GM18873 (cell line): ENCODE data around the gene B4GALT2.
A peak's percentile ranks its signal among the peaks of the same experiment; 100 is the strongest.

Source experiments
- ATAC-seq: cut with Tn5 transposase; IDR thresholded peaks from one replicate; pipeline ENCODE4 v1.9.1; 2021; ENCODE audit warnings: mild to moderate bottlenecking, moderate library complexity, moderate number of reproducible peaks; ENCODE audit not compliant: unreplicated experiment, low FRiP score

Gene B4GALT2

DNA sequence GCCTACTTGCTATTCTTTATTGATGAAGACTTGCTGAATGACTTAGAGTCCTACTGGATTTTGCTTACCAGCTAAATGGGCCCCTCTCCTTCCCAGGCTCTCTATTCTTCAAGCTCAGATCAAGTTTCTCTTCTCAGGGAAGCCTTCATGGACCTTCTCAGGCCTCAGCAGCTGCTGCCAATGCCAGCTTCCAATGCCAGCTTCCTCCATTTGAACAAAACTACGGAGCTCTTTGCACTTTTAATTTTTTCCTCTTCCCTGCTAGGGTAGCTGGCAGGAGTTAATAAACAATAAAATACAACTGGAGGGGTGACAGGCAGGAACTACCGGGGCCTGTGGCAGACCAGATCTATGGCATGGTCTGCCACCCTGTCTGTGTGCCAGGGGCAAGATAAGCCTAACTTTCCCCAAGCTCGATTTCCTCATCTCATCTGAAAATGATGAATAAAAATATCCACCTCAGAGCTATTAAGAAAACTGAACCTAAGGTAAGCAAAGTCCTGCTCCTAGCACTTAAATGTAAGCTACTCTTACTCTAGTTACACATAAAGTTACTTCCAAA lies 33.3 kb upstream of the B4GALT2 start:
- no peak for ATAC-seq

DNA sequence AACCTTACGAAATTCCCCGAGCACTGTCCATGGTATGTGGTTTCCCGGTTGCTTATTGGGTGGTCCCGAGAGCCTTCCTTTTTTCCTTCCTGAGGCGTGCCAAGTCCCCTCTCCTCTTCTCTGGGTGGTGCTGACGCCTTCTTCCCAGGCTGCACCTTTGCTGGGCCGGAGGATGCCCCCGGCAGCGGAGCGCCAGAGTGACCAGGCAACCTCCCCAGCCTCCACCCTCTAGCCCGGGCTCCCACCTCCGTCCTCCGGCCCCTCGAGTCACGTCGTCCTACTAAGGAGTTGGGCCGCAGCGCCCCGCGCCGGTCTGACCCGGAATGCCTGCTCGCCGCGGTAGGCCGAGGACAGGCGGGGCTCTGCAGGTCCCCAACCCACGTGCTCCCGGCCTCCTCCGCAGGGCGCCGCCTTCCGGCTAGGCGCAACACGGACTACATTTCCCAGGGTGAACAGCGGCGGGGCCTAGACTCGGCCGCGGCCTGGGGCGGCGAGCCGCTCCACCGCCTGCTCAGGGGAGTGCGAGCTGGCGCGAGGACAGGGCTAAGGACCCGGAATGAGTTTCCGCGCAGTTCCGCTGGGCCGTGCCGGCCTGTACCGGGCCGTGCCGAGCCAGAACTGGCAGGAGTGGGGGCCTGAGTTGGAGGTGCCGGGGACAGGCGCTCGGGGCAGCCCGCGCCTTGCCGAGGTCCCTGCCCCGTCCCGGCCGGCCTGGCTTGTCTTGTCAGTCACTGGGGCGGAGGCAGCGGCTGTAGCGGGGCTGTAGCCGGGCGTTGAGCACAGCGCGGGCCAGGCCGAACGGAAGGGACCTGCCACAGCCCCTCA lies 32.6 kb upstream of the B4GALT2 start, which contains the start of gene IPO13:
Gene IPO13, plus strand, starts transcription at position 715 of the 825 bp plus-strand sequence. CDS start 651 bp downstream, outside the sequence.
- peak; percentile 83 for ATAC-seq

DNA sequence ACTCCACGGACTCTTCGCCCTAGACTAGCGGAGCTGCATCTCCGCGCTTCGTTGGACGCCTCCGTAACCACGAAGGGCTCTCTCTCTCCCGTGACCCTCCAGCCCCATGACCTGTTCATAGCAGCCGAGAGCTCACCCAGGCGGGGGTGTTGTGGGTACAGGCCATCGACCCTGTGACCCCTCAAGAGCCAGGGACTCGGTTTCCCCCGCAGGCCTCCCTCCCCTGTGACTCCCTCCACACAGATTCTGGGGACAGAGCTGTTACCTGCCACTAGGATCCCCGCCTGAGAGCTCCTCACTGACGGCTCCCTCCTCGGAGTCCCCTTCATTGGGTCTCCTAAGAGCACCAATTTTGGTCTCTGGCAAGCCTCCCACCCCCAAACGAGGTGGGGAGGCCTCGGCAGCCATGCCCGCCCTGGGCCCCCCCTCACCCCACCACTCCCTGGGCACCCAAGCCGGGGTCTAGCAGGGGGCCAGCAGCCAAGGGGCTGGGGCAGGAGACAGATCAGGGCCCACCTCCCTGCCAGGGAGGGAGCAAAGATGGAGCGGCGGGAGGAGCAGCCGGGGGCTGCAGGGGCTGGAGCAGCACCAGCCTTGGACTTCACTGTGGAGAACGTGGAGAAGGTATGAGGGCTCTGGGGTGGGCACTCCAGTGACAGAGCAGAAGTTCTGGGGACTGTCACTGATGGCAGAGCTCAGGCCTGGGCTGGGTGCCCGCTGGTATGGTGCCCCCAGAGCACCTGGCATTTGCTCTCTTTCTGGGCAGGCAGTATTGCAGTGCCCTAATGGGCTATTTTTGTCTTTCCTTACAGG lies 31.7 kb upstream of the B4GALT2 start:
- ATAC-seq, result peak; percentile 20

DNA sequence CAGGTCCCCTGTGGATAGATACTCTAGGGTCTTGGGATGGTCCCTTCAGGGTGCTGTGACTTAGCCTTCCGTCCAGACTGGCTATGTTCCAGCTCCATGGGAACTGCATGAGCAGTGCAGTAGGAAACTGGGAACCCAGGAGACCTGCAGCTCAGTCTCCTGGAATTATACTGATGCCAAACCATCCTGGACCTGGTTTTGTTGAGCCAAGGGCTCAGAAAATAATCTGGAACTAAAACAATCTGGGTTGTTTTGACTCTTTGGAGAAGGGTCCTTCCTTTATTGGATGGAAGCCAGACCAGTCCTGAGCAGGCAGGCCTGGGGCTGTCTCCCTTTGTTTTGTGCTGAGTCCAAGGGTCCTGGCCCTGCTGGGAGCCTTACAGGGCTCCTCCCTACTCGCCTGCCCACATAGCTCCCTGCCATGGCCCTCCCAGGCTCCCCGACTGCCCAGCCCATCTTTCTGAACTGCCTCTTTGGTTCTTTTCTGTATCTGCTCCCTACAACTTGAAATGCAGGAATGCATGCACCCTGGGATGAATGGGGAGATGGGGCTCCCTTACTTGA lies 31.1 kb upstream of the B4GALT2 start:
- ATAC-seq, result no peak

DNA sequence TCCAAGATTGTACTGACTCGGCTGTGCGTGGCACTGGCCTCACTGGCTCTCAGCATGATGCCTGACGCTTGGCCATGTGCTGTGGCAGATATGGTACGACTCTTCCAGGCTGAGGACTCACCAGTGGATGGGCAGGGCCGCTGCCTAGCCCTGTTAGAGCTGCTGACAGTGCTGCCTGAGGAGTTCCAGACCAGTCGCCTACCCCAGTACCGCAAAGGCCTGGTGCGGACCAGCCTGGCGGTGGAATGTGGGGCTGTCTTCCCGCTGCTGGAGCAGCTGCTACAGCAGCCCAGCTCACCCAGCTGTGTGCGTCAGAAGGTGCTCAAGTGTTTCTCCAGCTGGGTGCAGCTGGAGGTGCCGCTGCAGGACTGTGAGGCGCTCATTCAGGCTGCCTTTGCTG lies 29.3 kb upstream of the B4GALT2 start:
- ATAC-seq, result no peak

DNA sequence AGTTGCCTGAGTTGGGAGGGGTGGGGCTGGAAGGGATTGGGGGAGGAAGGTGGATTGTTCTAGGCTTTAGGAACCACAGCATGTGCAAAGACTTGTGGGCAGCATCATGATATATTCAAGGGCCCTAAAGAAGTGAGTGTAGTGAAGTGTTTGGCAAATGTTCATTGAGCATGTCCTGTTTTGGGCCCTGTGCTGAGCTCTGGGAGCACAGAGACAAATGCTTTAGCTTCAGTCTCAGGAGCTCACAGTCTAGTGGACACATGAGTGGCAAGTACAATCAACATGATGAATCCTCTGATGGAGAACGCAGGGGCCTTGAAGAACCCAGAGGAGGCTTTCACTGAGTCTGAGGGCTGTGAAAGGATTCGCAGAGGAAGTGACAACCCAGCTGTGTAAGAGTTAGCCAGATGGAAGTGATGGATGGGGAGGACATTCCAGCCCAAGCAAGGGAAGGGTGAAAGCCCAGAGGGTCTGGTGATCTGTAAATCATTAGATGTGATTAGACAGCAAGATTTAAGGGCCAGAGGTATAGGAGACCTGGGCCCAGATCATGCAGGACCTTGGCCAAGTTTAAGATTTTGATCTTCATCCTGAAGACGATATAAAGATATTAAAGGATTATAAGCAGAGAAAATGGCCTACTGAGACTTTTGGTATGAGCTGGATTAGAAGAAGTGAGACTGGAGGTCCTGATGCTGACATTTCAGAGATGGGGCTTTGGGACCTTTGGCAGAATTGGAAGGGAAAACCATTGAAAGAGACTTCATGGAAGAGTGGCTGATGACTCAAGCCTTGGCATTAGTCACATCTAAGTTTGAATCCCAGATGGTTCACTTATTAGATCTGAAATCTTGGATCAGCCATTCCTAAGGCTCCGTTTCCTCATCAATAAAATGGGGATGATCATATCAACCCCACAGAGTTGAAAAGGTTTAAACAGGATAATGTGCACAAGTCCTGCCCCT lies 27.7 kb upstream of the B4GALT2 start:
- no peak for ATAC-seq

DNA sequence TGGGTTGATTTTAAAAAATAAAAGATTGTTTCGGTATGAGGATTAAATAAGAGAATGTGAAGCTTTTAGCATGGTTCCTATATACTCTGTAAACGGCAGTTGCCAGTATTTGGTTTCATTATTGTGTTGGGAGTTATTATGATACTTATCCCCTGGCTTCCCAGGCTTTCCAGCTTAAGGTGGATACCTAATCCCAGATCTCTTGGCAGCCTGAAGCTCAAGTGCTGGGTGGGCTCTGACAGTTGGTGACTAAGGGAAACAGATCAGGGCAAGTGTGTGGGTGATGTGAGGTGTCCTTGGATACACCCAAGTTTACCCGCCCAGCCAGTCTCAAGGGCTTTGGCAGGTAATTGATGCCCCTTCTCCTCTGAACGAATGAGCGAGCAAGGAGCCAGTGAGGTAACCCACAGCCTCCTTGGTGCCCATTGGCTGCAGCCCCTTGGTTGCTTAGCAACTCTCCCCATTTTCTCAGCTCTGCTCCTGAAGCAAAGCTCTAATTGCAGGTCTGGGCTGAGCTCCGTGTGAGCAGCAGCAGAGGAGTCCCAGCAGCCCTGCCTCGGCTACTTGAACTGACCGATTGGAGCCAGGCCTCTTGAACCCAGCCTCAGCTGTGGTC lies 26.2 kb upstream of the B4GALT2 start:
- ATAC-seq, result no peak

DNA sequence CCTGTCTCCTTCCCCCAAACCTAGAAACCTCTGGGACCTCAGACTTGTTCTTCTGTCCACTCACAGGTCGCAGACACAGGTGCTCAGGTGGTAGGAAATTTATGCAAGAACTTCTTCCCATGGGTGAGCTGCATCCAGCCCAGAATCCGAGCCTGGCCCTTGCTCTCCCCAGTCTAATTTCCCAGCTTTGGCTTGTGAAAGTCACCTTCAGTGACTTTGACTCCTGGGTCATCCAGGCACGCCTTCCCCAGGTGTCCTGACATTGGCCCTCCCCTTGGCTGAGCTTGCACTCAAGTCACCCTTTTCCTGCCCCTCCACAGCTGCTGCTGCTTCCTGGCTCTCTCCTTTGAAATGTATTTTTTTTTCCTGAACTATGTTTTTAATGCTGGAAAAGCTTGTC lies 25.6 kb upstream of the B4GALT2 start:
- ATAC-seq, result no peak

DNA sequence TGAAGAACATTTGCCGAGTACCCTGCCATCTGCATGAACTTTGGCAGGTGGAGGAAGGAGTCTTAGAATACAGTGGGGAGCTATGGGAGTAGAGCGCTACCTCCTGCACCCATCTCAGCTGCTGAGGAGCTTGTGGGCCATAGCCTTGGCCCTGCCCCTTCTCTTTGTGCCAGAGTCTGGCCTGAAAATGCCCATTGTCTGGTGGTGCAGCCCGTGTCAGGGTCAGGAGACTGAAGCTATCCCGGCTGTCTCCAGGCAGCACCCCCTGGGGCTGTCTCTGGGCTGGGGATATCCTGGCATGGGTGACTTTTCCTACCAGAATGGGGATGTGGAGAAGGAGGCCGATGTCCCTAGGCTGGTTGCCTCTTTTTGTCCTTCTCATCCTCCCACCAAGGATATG lies 25.0 kb upstream of the B4GALT2 start:
- no peak for ATAC-seq

DNA sequence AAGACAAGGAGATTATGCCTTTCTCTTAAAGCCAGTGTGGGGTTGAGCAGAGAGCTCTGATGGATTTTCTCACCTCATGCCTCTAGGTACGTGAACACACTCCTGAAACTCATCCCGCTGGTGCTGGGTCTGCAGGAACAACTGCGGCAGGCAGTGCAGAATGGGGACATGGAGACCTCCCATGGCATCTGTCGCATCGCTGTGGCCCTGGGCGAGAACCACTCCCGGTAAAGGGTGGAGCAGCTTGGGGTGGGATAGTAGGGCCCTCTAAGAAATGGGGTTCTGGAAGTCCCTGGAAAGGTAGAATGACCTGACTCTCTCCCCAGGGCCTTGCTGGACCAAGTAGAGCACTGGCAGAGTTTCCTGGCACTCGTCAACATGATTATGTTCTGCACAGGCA lies 22.8 kb upstream of the B4GALT2 start:
- ATAC-seq, result no peak

DNA sequence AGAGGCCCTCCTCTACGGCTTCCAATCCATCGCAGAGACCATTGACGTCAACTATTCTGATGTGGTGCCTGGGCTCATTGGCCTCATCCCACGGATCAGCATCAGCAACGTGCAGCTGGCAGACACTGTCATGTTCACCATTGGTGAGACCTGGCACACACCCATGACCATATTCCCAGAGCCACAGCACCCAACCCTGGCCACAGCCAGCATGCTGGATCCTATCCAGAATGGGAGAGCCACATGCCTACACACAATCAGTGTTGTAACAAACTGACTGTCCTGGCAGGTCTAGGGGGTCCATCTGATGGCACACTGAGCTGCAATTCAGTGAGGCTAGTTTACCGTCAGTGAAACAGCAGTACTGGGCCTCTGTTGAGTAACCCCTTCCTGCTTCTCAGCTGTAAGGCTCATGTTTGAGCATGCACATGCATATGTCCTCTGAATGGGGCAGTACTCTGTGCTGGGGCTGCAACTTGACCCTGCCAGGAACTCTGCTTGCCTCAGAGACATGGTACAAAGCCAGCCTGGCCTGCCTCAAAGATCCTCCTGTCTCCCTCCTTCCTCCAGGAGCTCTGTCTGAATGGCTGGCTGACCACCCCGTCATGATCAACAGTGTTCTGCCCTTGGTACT lies 21.5 kb upstream of the B4GALT2 start:
- no peak for ATAC-seq

DNA sequence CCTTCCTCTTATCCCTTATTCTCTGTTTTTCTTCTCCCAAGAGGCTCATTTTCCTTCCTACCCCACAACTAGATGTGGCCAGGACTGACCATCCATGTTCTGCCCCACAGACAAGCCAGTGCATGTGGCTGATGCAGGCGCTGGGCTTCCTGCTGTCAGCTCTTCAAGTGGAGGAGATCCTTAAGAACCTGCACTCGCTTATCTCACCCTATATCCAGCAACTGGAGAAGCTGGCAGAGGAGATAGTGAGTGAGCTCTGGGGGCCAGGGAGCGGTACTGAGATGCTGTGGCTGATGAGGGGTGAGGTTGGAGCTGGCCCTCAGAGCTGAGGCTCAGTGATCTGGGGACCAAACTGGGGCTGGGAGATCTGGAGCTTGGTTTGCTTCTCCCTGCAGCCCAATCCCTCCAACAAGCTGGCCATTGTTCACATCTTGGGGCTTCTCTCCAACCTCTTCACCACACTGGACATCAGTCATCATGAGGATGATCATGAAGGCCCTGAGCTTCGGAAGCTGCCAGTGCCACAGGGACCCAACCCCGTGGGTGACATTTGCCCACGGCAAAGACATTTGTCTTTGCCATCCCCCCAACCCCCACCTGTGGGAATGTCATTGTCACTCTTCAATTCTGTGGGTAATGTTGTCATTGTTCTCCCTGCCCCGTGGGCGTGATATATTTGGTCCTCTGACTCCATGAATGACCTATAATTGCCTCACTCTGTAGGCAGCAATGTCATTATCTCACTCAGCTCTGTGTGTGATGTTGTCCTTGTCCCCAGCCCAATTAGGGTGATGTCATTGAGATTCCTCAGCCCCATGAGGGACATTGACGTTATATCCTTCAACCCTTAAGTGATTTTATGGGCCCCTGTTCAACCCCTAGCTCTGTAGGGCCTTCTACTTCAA lies 20.4 kb upstream of the B4GALT2 start:
- no peak for ATAC-seq

DNA sequence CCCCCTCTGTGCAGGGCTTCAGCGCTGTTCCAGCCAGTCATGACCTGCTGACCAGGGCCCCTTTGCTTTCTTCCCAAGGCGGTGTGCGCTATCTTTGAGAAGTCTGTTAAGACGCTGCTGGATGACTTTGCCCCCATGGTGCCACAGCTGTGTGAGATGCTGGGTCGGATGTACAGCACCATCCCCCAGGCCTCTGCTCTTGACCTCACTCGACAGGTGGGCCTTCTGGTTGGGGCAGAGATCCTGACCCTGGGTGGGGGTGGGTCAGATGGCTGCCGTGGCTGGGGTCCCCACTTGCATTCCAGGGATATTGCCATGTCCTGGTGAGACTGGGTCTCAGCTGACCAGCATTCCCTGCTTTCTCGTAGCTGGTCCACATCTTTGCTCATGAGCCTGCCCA lies 18.2 kb upstream of the B4GALT2 start:
- ATAC-seq, result no peak

DNA sequence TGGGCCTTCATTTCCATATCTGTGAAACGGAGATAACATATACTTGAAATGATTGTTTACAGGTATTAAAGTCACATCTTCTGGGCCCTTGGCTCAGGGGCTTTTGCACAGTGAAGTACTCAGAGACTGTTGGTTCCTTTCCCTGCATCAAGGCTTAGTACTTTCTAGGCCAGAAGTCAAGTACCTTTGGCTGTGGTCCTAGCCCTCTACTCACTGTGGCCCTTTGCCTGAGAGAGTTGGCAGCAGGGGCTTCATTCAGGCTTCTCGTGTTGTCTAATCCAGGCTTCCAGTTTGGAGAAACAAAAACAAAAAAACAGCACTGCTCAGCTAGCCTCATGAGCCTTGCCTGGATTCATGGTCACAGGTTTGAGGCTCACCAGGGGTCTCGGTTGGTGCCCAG lies 17.3 kb upstream of the B4GALT2 start:
- no peak for ATAC-seq

DNA sequence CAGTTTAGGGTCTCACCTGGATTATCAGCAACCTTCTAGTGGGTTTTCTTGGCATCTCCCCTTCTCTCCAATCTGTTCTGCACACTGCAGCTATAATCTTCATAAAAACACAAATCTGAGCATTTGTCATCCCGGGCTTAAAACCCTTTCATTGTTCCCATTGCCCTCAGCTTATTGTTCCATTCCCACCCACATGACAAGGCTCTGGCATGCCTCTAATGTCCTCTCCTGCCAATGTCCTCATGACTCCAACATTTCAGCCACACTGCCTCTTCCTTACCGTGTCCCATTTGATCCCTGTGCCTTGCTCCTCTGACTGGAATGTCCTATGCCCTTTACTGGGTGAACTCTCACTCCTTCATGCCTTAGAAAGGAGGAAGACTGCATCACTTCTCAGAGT lies 16.7 kb upstream of the B4GALT2 start:
- no peak for ATAC-seq

DNA sequence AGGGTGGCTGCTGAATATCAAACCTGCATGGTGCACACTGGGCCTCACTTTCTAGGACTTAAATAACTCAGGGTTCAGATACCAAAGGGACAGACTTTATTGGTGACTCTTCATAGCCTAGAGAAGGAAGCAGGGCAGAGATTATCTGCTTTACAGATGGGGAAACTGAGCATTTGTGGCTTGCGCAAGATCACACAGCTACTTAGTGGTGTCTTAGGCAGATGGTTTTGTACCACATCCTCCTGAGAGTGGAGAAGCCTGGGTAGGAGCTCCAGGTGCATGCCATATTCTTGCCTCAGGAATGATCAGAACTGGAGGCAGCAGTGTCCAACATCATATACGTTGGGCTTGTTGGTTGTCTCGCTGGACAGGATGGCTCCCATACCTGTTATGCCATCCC lies 16.0 kb upstream of the B4GALT2 start:
- no peak for ATAC-seq

DNA sequence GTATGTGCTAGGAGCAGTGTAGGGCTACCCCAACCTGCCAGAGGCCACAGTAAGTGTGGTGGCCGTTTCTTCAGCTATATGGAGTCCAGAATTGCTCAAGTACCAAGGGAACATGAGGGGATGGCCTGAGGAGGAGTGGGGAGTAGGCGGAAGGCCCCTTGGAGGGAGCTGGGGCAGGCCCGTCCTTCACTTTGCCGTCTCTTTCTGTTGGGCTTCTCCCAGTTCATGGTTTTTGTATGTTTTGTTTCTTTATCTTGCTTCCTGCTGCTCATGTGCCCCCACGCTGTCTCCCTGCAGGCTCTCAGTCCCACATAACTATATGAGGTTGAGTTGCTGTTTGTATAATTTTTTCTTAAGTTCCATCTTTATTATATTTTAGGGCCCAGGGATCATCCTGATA lies 15.1 kb upstream of the B4GALT2 start:
- ATAC-seq, result no peak

DNA sequence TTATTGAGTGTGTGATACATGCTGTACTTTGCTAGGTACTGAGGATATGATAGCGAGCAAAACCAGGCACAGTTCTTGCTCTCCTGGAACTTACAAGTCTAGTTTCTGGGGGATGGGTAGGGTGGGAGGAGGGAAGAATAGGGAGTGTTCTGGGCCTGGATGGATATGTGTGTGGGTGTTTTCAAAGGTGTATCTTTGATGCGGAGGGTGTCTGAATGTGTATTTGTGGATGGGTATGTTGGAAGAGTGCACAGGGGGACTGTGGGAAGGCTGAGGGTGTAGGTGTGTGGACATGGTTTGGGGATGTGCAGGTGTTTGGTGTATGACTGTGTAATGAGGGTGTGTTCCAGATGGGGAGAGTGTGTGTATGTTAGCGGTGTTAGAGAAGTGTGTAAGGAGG lies 13.7 kb upstream of the B4GALT2 start:
- ATAC-seq, result no peak
